CD4-positive, alpha-beta T cell (primary cell): ENCODE results near the gene EGF. TPM values are rescaled to one million over a fixed set of nuclear protein-coding genes. Genes with fewer than 3 reads are reported as not detected.

ENCODE experiments used
- ATAC-seq: fragments of 200-7000 bp; cut with Tn5 transposase; one replicate; pipeline ENCODE4 v1.10.0; 2022; ENCODE audit warnings: mild to moderate bottlenecking; ENCODE audit not compliant: poor library complexity
- CTCF ChIA-PET: fragments of 350-600 bp; sonication (Branson Sonifier 250); formaldehyde crosslinking; loops from one replicate; lab custom pipeline; 2021; ENCODE audit warnings: antibody characterized with exemption, inconsistent platforms; lab: Charles Lee
- POLR2A ChIA-PET: fragments of 350-600 bp; sonication (Branson Sonifier 250); formaldehyde crosslinking; loops from one replicate; lab custom pipeline; 2021; ENCODE audit warnings: antibody characterized with exemption, inconsistent platforms; lab: Charles Lee
- DNase-seq, 14 experiments: peaks; one replicate each; pipeline ENCODE4 v3.0.0-alpha.2; 2013 to 2020; ENCODE audit warnings: mixed read lengths in 2 of 14
- H3K27ac ChIP-seq, 2 donors: one replicate each; pipeline versions ENCODE4 v1.5.1 to v1.7.0; 2013; ENCODE audit warnings: low read length in 2 of 2, low read depth in 1 of 2, mild to moderate bottlenecking in 1 of 2
- H3K27me3 ChIP-seq, 2 experiments: 1 replicate in 1 of 2; 2 replicates in 1 of 2; pipeline versions ENCODE4 v1.6.1 to v1.7.0; 2013; ENCODE audit warnings: low read length in 2 of 2, control low read depth in 1 of 2, mild to moderate bottlenecking in 1 of 2, moderate library complexity in 1 of 2; ENCODE audit not compliant: insufficient read depth in 2 of 2, control insufficient read depth in 1 of 2
- H3K36me3 ChIP-seq: one replicate; pipeline ENCODE4 v1.6.1; 2013; ENCODE audit warnings: low read length, control low read depth; ENCODE audit not compliant: insufficient read depth
- H3K4me1 ChIP-seq: one replicate; pipeline ENCODE4 v1.6.1; 2013; ENCODE audit warnings: low read length, control low read depth; ENCODE audit not compliant: insufficient read depth
- H3K4me3 ChIP-seq: one replicate; pipeline ENCODE4 v1.5.1; 2013; ENCODE audit warnings: mild to moderate bottlenecking, low read length, moderate library complexity
- H3K9me3 ChIP-seq, 2 experiments: 1 replicate in 1 of 2; 2 replicates in 1 of 2; pipeline versions ENCODE4 v1.6.1 to v1.7.0; 2013; ENCODE audit warnings: low read length in 2 of 2, mild to moderate bottlenecking in 2 of 2, control low read depth in 1 of 2, moderate library complexity in 1 of 2; ENCODE audit not compliant: control insufficient read depth in 1 of 2, insufficient read depth in 1 of 2
- H3K27ac Mint-ChIP-seq: one replicate; pipeline ENCODE4 v1.8.0; 2020; ENCODE audit warnings: mixed read lengths
- H3K27me3 Mint-ChIP-seq: one replicate; pipeline ENCODE4 v1.8.0; 2021; ENCODE audit warnings: mixed read lengths
- H3K36me3 Mint-ChIP-seq: one replicate; pipeline ENCODE4 v1.8.0; 2021; ENCODE audit warnings: low read depth, mixed read lengths
- H3K4me1 Mint-ChIP-seq: one replicate; pipeline ENCODE4 v1.8.0; 2021; ENCODE audit warnings: low read depth, mixed read lengths
- H3K4me3 Mint-ChIP-seq: one replicate; pipeline ENCODE4 v1.8.0; 2020; ENCODE audit warnings: mild to moderate bottlenecking, mixed read lengths
- H3K9me3 Mint-ChIP-seq: one replicate; pipeline ENCODE4 v1.8.0; 2020; ENCODE audit warnings: mixed read lengths
- CTCF ChIP-seq: fragments of 200-600 bp; IDR thresholded peaks from one replicate; pipeline ENCODE4 v1.8.0; 2022; ENCODE audit warnings: antibody characterized with exemption, mild to moderate bottlenecking
- intact Hi-C, 2 experiments: fragments of 100-400 bp; cut with DNase I in 1 of 2; cut with micrococcal nuclease in 1 of 2; formaldehyde crosslinking; loops; one replicate each; pipeline versions ENCODE4 v1.15.1 to v1.9.0; 2023 to 2025; cut with DNase I, micrococcal nuclease
- total RNA-seq, 174 experiments: library from RNA in 2 of 174; stranded (reverse) in 2 of 174; gene quantifications; one replicate each; pipeline ENCODE4 v1.2.3 and lab custom pipeline; 2021 to 2026

The EGF gene
- total RNA-seq, 2 experiments from 2014 or later, result not detected

DNA sequence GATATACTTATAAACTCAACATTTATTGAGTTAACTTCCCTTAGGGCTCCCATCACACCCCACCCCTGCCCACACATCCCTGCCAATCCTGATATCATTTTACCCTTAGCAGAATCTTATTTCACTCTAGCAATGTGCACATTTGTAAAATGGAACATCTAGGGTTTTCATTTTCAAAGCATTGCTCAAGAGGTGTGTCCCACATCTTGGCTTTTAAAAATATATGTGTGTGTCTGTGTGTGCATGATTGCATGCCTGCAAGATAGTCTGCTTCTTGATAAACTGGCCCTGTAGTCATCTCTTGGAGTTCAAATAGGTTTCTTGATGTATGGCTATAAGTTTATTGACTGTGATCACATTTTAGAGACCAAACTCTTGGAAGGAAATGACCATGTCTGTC, 26.4 kb upstream of the EGF start:
- intact Hi-C loops, result no loop called here
- Mint-ChIP-seq H3K27me3 (no peaks in the 10 kb centered on the region), H3K36me3 (no peaks in the 10 kb centered on the region), H3K27ac (no peak overlapping the region), H3K9me3 (no peaks in the 10 kb centered on the region), H3K4me3 (no peak overlapping the region), H3K4me1 (no peaks in the 10 kb centered on the region)
- ChIA-PET CTCF (no interaction called here), POLR2A (no interaction called here)
- no peaks in the 10 kb centered on the region for H3K27me3 ChIP-seq
- H3K27ac ChIP-seq, result no peak overlapping the region
- H3K36me3 ChIP-seq, result no peaks in the 10 kb centered on the region
- no peak overlapping the region for H3K4me3 ChIP-seq
- H3K4me1 ChIP-seq, result no peaks in the 10 kb centered on the region
- TF ChIP-seq CTCF, result no peak
- ATAC-seq (no peak), DNase-seq (no peak)
- no peaks in the 10 kb centered on the region for H3K9me3 ChIP-seq

- no peaks in the 10 kb centered on the region for H3K27me3 ChIP-seq
- DNase-seq (no peak), ATAC-seq (no peak)
- CTCF ChIA-PET, result no interaction called here
- POLR2A ChIA-PET, result no interaction called here
- Mint-ChIP-seq H3K9me3 (peaks cover 1% of the 10 kb centered on the region), H3K36me3 (no peaks in the 10 kb centered on the region), H3K4me3 (no peak overlapping the region), H3K27me3 (no peaks in the 10 kb centered on the region), H3K4me1 (no peaks in the 10 kb centered on the region), H3K27ac (no peak overlapping the region)
- intact Hi-C loops, result no loop called here
- H3K4me3 ChIP-seq, result no peak overlapping the region
- H3K36me3 ChIP-seq, result no peaks in the 10 kb centered on the region
- no peaks in the 10 kb centered on the region for H3K4me1 ChIP-seq
- no peak for TF ChIP-seq CTCF
- H3K9me3 ChIP-seq, result no peaks in the 10 kb centered on the region
- H3K27ac ChIP-seq, result no peak overlapping the region
Measured at GRCh38 chr4:109887071-109887470, 25.6 kb upstream of the EGF start.

- no peak overlapping the region for H3K27ac ChIP-seq
- H3K36me3 ChIP-seq, result no peaks in the 10 kb centered on the region
- ChIA-PET CTCF (no interaction called here), POLR2A (no interaction called here)
- H3K9me3 ChIP-seq, result no peaks in the 10 kb centered on the region
- DNase-seq, result no peak
- H3K9me3 Mint-ChIP-seq, result peaks cover 3% of the 10 kb centered on the region
- no peak for TF ChIP-seq CTCF
- H3K27me3 ChIP-seq, result no peaks in the 10 kb centered on the region
- no peaks in the 10 kb centered on the region for H3K36me3 Mint-ChIP-seq
- H3K27ac Mint-ChIP-seq, result no peak overlapping the region
- H3K4me1 ChIP-seq, result no peaks in the 10 kb centered on the region
- no peak for ATAC-seq
- H3K4me3 ChIP-seq, result no peak overlapping the region
- H3K4me3 Mint-ChIP-seq, result no peak overlapping the region
- no peaks in the 10 kb centered on the region for H3K4me1 Mint-ChIP-seq
- no peaks in the 10 kb centered on the region for H3K27me3 Mint-ChIP-seq
- intact Hi-C loops, result no loop called here
Measured at GRCh38 chr4:109890076-109890475, 22.6 kb upstream of the EGF start.
